Right hindlimb (tissue), 1 donor: ENCODE results near the gene FIGNL2.

ENCODE experiments used
- DNase-seq: peaks from one replicate; pipeline ENCODE4 v3.0.0-alpha.2; 2018

The FIGNL2 gene

GRCh38 chr12:51874000-51874399 lies 25.5 kb upstream of the FIGNL2 start:
- DNase-seq, result no peak

GRCh38 chr12:51873251-51873994 lies 24.9 kb upstream of the FIGNL2 start:
- DNase-seq, result no peak

- no peak for DNase-seq
Observed at GRCh38 chr12:51872689-51872981, 24.1 kb upstream of the FIGNL2 start.

- DNase-seq, result no peak
Observed at GRCh38 chr12:51871918-51872688, 23.6 kb upstream of the FIGNL2 start.

- peak; percentile 38 for DNase-seq
Observed at GRCh38 chr12:51871126-51871525, 22.6 kb upstream of the FIGNL2 start.

- no peak for DNase-seq
Observed at GRCh38 chr12:51870504-51870903, 22.0 kb upstream of the FIGNL2 start.

- no peak for DNase-seq
Observed at GRCh38 chr12:51869931-51870330, 21.4 kb upstream of the FIGNL2 start.

- DNase-seq, result no peak
Observed at GRCh38 chr12:51869496-51869865, 21.0 kb upstream of the FIGNL2 start.

GRCh38 chr12:51868821-51869495 lies 20.4 kb upstream of the FIGNL2 start:
- DNase-seq, result peak; percentile 75

GRCh38 chr12:51867796-51868428 lies 19.4 kb upstream of the FIGNL2 start:
- no peak for DNase-seq

- DNase-seq, result no peak
Observed at GRCh38 chr12:51867371-51867770, 18.9 kb upstream of the FIGNL2 start.

- no peak for DNase-seq
Observed at GRCh38 chr12:51866762-51867161, 18.2 kb upstream of the FIGNL2 start.

- DNase-seq, result no peak
Observed at GRCh38 chr12:51866324-51866723, 17.8 kb upstream of the FIGNL2 start.

- DNase-seq, result no peak
Observed at GRCh38 chr12:51865757-51866270, 17.3 kb upstream of the FIGNL2 start.

GRCh38 chr12:51864833-51865670 lies 16.5 kb upstream of the FIGNL2 start:
- no peak for DNase-seq

GRCh38 chr12:51863933-51864832 lies 15.7 kb upstream of the FIGNL2 start:
- DNase-seq, result peak; percentile 79

GRCh38 chr12:51863363-51863932 lies 14.9 kb upstream of the FIGNL2 start:
- DNase-seq, result no peak

- no peak for DNase-seq
Observed at GRCh38 chr12:51862947-51863346, 14.4 kb upstream of the FIGNL2 start.

GRCh38 chr12:51860986-51861385 lies 12.5 kb upstream of the FIGNL2 start:
- DNase-seq, result no peak

- DNase-seq, result peak; percentile 78
Observed at GRCh38 chr12:51855586-51856428, 7.3 kb upstream of the FIGNL2 start.
